GM23248 (cell line): ENCODE measurements around the gene DUSP19. TPM values are rescaled to one million over a fixed set of nuclear protein-coding genes. Genes with fewer than 3 reads are reported as not detected.
A peak's percentile ranks its signal among the peaks of the same experiment; 100 is the strongest.

Experiments used
- DNase-seq: peaks from one replicate; pipeline ENCODE4 v3.0.0-alpha.2; 2015
- H2AFZ ChIP-seq: fragments of 200-600 bp; sonication (generic); 2 replicates; pipeline ENCODE4 v1.6.1; 2016; ENCODE audit warnings: antibody characterized with exemption
- H3F3A ChIP-seq: fragments of 200-600 bp; sonication (generic); 2 replicates; pipeline ENCODE4 v1.6.1; 2016; ENCODE audit warnings: mild to moderate bottlenecking, antibody characterized with exemption, mixed run types; ENCODE audit not compliant: insufficient read depth
- H3K27ac ChIP-seq: fragments of 200-600 bp; sonication (generic); 2 replicates; pipeline ENCODE4 v1.5.1; 2016; ENCODE audit warnings: mild to moderate bottlenecking
- H3K27me3 ChIP-seq: fragments of 200-600 bp; sonication (generic); replicated peaks from 2 replicates; pipeline ENCODE4 v1.6.1; 2016; ENCODE audit warnings: mild to moderate bottlenecking; ENCODE audit not compliant: insufficient read depth
- H3K36me3 ChIP-seq: fragments of 200-600 bp; sonication (generic); 2 replicates; pipeline ENCODE4 v1.6.1; 2016; ENCODE audit warnings: low read depth, mild to moderate bottlenecking
- H3K4me1 ChIP-seq: fragments of 200-600 bp; sonication (generic); 2 replicates; pipeline ENCODE4 v1.6.1; 2016; ENCODE audit warnings: mild to moderate bottlenecking; ENCODE audit not compliant: insufficient read depth
- H3K4me2 ChIP-seq: fragments of 200-600 bp; sonication (generic); one replicate; pipeline ENCODE4 v1.6.1; 2016; ENCODE audit warnings: mild to moderate bottlenecking; ENCODE audit not compliant: unreplicated experiment
- H3K4me3 ChIP-seq: fragments of 200-600 bp; sonication (generic); 2 replicates; pipeline ENCODE4 v1.5.1; 2016; ENCODE audit warnings: mild to moderate bottlenecking
- H3K79me2 ChIP-seq: fragments of 200-600 bp; sonication (generic); 2 replicates; pipeline ENCODE4 v1.6.1; 2016; ENCODE audit warnings: mild to moderate bottlenecking; ENCODE audit not compliant: insufficient read depth
- H3K9ac ChIP-seq: fragments of 200-600 bp; sonication (generic); 2 replicates; pipeline ENCODE4 v1.6.1; 2016; ENCODE audit warnings: mild to moderate bottlenecking
- H3K9me2 ChIP-seq: fragments of 200-600 bp; sonication (generic); 2 replicates; pipeline ENCODE4 v1.6.1; 2016; ENCODE audit warnings: mixed run types, mild to moderate bottlenecking, moderate library complexity; ENCODE audit not compliant: insufficient read depth
- H3K9me3 ChIP-seq: fragments of 200-600 bp; sonication (generic); one replicate; pipeline ENCODE4 v1.6.1; 2017; ENCODE audit warnings: low read depth
- H4K20me1 ChIP-seq: fragments of 200-600 bp; sonication (generic); 2 replicates; pipeline ENCODE4 v1.6.0; 2016; ENCODE audit not compliant: insufficient read depth
- EZH2 ChIP-seq: fragments of 200-600 bp; sonication (generic); IDR thresholded peaks from 2 replicates; pipeline ENCODE4 v1.6.1; 2018; ENCODE audit warnings: antibody characterized with exemption, mild to moderate bottlenecking; ENCODE audit not compliant: insufficient read depth, poor library complexity, severe bottlenecking
- EZH2phosphoT487 ChIP-seq: fragments of 200-600 bp; sonication (generic); IDR thresholded peaks from 2 replicates; pipeline ENCODE4 v1.6.1; 2018; ENCODE audit warnings: antibody characterized with exemption, moderate library complexity, mild to moderate bottlenecking, low read depth; ENCODE audit not compliant: insufficient read depth
- WGBS, 2 experiments: methylation state at CpG; one replicate each; pipeline ENCODE4 v1.1.6; 2015 to 2017; ENCODE audit warnings: low lambda C conversion rate in 2 of 2, low coverage in 1 of 2; ENCODE audit errors: missing lambda C conversion rate in 2 of 2; 5-methylcytosine and 5-hydroxymethylcytosine counted together
- in situ Hi-C: fragments of 300-500 bp; cut with MboI; formaldehyde crosslinking; loops from 2 replicates; pipeline ENCODE4 v1.15.0; 2020
- polyA plus RNA-seq: library from polyadenylated mRNA; unstranded; fragments of >200 nt; fragmentation: Nextera tagmentation; extraction: Ambion mirVana; gene quantifications from 2 replicates; pipeline ENCODE4 v1.2.1, GENCODE V29; 2016
- total RNA-seq: library from RNA; depleted of rRNA; stranded (reverse); fragments of >200 nt; shearing (Covaris generic); gene quantifications from 2 replicates; pipeline ENCODE4 v1.2.3, GENCODE V29; 2014

DUSP19 gene
- total and polyA plus RNA-seq, 2 experiments from 2014 or later: 1.8 to 2.3 TPM

DNA sequence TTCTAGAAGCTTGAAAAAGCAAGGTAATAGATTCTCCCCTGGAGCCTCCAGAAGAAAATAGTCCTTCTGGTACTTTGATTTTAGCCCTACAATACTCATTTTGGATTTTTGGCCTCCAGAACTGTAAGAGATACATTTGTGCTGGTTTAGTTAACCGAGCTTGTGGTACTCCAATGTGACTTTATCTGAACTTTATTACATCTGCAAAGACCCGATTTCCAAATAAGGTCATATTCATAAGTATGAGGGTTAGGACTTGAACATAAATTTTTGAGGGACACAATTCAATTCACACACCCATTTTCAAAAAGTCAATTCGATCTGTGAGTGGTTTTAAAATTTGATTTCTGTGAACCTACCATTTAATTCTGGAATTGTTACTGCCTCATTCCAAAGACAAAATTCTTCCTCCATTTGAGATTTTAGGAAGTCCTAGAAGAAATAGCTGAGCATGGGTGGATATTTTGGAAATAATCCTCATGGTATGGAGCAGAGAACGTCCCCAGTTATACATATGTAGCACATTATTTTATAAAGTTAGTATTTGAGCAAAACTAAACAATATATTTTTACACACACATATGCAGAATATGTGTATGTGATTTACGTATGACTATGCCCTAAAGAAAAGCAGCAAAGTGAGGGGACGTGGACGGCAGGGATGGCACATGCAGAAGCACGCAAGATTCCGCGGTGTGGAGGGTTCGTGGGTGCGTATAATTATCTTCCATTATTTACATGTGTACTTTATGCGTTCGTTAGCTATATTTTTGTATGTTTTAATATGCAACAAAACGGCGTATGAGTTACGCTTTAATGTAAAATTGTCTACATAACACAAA is 44.8 kb downstream of the DUSP19 start:
- in situ Hi-C loops: no loop called here
- Histone ChIP-seq H2AFZ (peak overlapping the region; percentile 99), H3K27me3 (no peaks in the 10 kb centered on the region), H3K36me3 (no peaks in the 10 kb centered on the region), H3K27ac (peak overlapping the region; percentile 84), H3F3A (peaks cover 16% of the 10 kb centered on the region; the same call in 1 of the 2 replicates), H3K9me3 (no peaks in the 10 kb centered on the region), H3K4me1 (0 out of 2 replicates have a peak, but pooled peaks cover 8% of the 10 kb centered on the region), H4K20me1 (no peaks in the 10 kb centered on the region), H3K9ac (peak overlapping the region; percentile 88), H3K79me2 (peaks cover 35% of the 10 kb centered on the region), H3K4me3 (peak overlapping the region; percentile 97), H3K9me2 (no peaks in the 10 kb centered on the region), H3K4me2 (peak overlapping the region; percentile 99)
- TF ChIP-seq EZH2phosphoT487: no peak
- no peak for TF ChIP-seq EZH2
- WGBS, 2 experiments: 13 to 14% methylated on average over 17 of the region's 17 CpGs
- peak; percentile 44 for DNase-seq

DNA sequence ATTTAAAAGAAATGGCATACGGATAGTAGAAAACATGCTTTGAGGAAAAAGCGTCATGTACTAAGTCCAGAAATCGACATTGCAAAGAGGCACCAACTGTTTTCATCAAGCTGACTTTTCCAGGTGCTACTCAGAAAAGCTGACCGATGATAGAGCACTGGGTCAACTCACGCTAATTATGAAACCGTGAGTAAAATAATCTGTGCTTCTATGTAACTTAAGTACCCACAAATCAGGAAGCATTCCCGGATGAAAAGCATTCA is 45.3 kb downstream of the DUSP19 start:
- Histone ChIP-seq H3K4me2 (peak overlapping the region; percentile 99), H3K9me3 (no peaks in the 10 kb centered on the region), H2AFZ (peak overlapping the region; percentile 99), H3K27ac (peak overlapping the region; percentile 84), H3K9me2 (no peaks in the 10 kb centered on the region), H3K9ac (peak overlapping the region; percentile 88), H4K20me1 (no peaks in the 10 kb centered on the region), H3K36me3 (no peaks in the 10 kb centered on the region), H3K4me1 (0 out of 2 replicates have a peak, but pooled peaks cover 8% of the 10 kb centered on the region), H3K79me2 (peaks cover 41% of the 10 kb centered on the region), H3F3A (peaks cover 16% of the 10 kb centered on the region; the same call in 1 of the 2 replicates), H3K27me3 (no peaks in the 10 kb centered on the region), H3K4me3 (peak overlapping the region; percentile 97)
- WGBS, 2 experiments: 0 to 2% methylated on average over 7 of the region's 7 CpGs
- TF ChIP-seq EZH2 (no peak), EZH2phosphoT487 (no peak)
- DNase-seq: no peak
- in situ Hi-C loops: no loop called here

- WGBS, 2 experiments: 0% methylated on average over 42 to 43 of the region's 43 CpGs
- Histone ChIP-seq H3F3A (peaks cover 16% of the 10 kb centered on the region; the same call in 1 of the 2 replicates), H3K4me2 (peak within 1 kb of the TSS; percentile 99), H4K20me1 (no peaks in the 10 kb centered on the region), H3K9me3 (no peaks in the 10 kb centered on the region), H3K27me3 (no peaks in the 10 kb centered on the region), H2AFZ (peak within 1 kb of the TSS; percentile 99), H3K79me2 (peaks cover 46% of the 10 kb centered on the region), H3K4me1 (0 out of 2 replicates have a peak, but pooled peaks cover 8% of the 10 kb centered on the region), H3K27ac (peak within 1 kb of the TSS; percentile 84), H3K9ac (peak within 1 kb of the TSS; percentile 88), H3K36me3 (no peaks in the 10 kb centered on the region), H3K4me3 (peak within 1 kb of the TSS; percentile 97), H3K9me2 (no peaks in the 10 kb centered on the region)
- TF ChIP-seq EZH2: no peak
- TF ChIP-seq EZH2phosphoT487: no peak
- peak; percentile 97 for DNase-seq
- in situ Hi-C loops: no loop called here
Observed at GRCh38 chr2:183124222-183124956, 45.8 kb downstream of the DUSP19 start, which contains the start of gene NUP35. TSS of gene NUP35 (plus strand) at chr2:183124443. CDS start at chr2:183124458, 15 bp downstream.

GRCh38 chr2:183124957-183125255 is 46.4 kb downstream of the DUSP19 start:
- Histone ChIP-seq H3K9me3 (no peaks in the 10 kb centered on the region), H3K27me3 (no peaks in the 10 kb centered on the region), H3K27ac (peak overlapping the region; percentile 84), H3K36me3 (no peaks in the 10 kb centered on the region), H3F3A (peaks cover 16% of the 10 kb centered on the region; the same call in 1 of the 2 replicates), H3K79me2 (peaks cover 51% of the 10 kb centered on the region), H2AFZ (peak overlapping the region; percentile 99), H3K4me3 (peak overlapping the region; percentile 97), H3K4me1 (0 out of 2 replicates have a peak, but pooled peaks cover 8% of the 10 kb centered on the region), H3K4me2 (peak overlapping the region; percentile 99), H3K9me2 (no peaks in the 10 kb centered on the region), H3K9ac (peak overlapping the region; percentile 88), H4K20me1 (no peaks in the 10 kb centered on the region)
- 0 to 3% methylated on average over 10 of the region's 10 CpGs for WGBS, 2 experiments
- TF ChIP-seq EZH2phosphoT487 (no peak), EZH2 (no peak)
- DNase-seq: peak; percentile 43
- in situ Hi-C loops: no loop called here
